ENCODE data around the gene SARDH. TPM values are rescaled to one million over a fixed set of nuclear protein-coding genes. Genes with fewer than 3 reads are reported as not detected.

The SARDH gene
- total RNA-seq, 2 donors from 2014 or later = 8.4 to 11.2 TPM

- no peak overlapping the region for H3K4me3 Mint-ChIP-seq
- no peaks in the 10 kb centered on the region for H3K9me3 Mint-ChIP-seq
- no peak overlapping the region for H3K4me3 ChIP-seq (ENCODE audit: low read length)
- H3K36me3 Mint-ChIP-seq (ENCODE audit: low read depth) = no peaks in the 10 kb centered on the region
- no peaks in the 10 kb centered on the region for H3K36me3 ChIP-seq (ENCODE audit: control insufficient read depth, insufficient read depth, low read length)
- no peak overlapping the region for H3K27ac Mint-ChIP-seq
- DNase-seq = no peak
- H3K9me3 ChIP-seq (ENCODE audit: control insufficient read depth, low read length) = no peaks in the 10 kb centered on the region
- H3K4me1 ChIP-seq (ENCODE audit: control insufficient read depth, insufficient read depth, low read length) = no peaks in the 10 kb centered on the region
- H3K27ac ChIP-seq (ENCODE audit: low read depth, low read length) = no peak overlapping the region
- no peak for TF ChIP-seq CTCF (conservative IDR thresholded peaks at IDR 0.05)
- H3K4me1 Mint-ChIP-seq = no peaks in the 10 kb centered on the region
- no peak overlapping the region for H3K9ac ChIP-seq (ENCODE audit: extremely low read depth, low read length, poor library complexity, severe bottlenecking)
- no peaks in the 10 kb centered on the region for H3K27me3 Mint-ChIP-seq (ENCODE audit: insufficient read depth)
- H3K27me3 ChIP-seq (ENCODE audit: control insufficient read depth, insufficient read depth, low read length, poor library complexity, severe bottlenecking) = no peaks in the 10 kb centered on the region
- 83 to 91% methylated on average over 1 to 7 of the region's 7 CpGs for WGBS, 2 experiments (ENCODE audit: insufficient coverage in 1 of 2, insufficient read length in 1 of 2)
These were observed 96.8 kb downstream of the SARDH start for GRCh38 chr9:133641396-133641655.

- no peak overlapping the region for H3K27ac ChIP-seq (ENCODE audit: low read depth, low read length)
- Mint-ChIP-seq H3K9me3 (no peaks in the 10 kb centered on the region), H3K27ac (no peak overlapping the region), H3K36me3 (ENCODE audit: low read depth) (no peaks in the 10 kb centered on the region), H3K27me3 (ENCODE audit: insufficient read depth) (no peaks in the 10 kb centered on the region), H3K4me3 (no peak overlapping the region), H3K4me1 (no peaks in the 10 kb centered on the region)
- no peaks in the 10 kb centered on the region for H3K36me3 ChIP-seq (ENCODE audit: control insufficient read depth, insufficient read depth, low read length)
- no peak for TF ChIP-seq CTCF (conservative IDR thresholded peaks at IDR 0.05)
- 91% methylated on average over 7 to 13 of the region's 13 CpGs for WGBS, 2 experiments (ENCODE audit: insufficient coverage in 1 of 2, insufficient read length in 1 of 2)
- no peak overlapping the region for H3K4me3 ChIP-seq (ENCODE audit: low read length)
- no peaks in the 10 kb centered on the region for H3K4me1 ChIP-seq (ENCODE audit: control insufficient read depth, insufficient read depth, low read length)
- no peaks in the 10 kb centered on the region for H3K27me3 ChIP-seq (ENCODE audit: control insufficient read depth, insufficient read depth, low read length, poor library complexity, severe bottlenecking)
- no peak for DNase-seq
- no peak overlapping the region for H3K9ac ChIP-seq (ENCODE audit: extremely low read depth, low read length, poor library complexity, severe bottlenecking)
- no peaks in the 10 kb centered on the region for H3K9me3 ChIP-seq (ENCODE audit: control insufficient read depth, low read length)
These were observed 97.4 kb downstream of the SARDH start for GRCh38 chr9:133640580-133641395.

GRCh38 chr9:133640160-133640559 is 98.0 kb downstream of the SARDH start:
- Histone ChIP-seq H3K27me3 (ENCODE audit: control insufficient read depth, insufficient read depth, low read length, poor library complexity, severe bottlenecking) (no peaks in the 10 kb centered on the region), H3K4me1 (ENCODE audit: control insufficient read depth, insufficient read depth, low read length) (no peaks in the 10 kb centered on the region), H3K36me3 (ENCODE audit: control insufficient read depth, insufficient read depth, low read length) (no peaks in the 10 kb centered on the region), H3K4me3 (ENCODE audit: low read length) (no peak overlapping the region), H3K9me3 (ENCODE audit: control insufficient read depth, low read length) (no peaks in the 10 kb centered on the region), H3K27ac (ENCODE audit: low read depth, low read length) (no peak overlapping the region), H3K9ac (ENCODE audit: extremely low read depth, low read length, poor library complexity, severe bottlenecking) (no peak overlapping the region)
- H3K27ac Mint-ChIP-seq = no peak overlapping the region
- no peaks in the 10 kb centered on the region for H3K36me3 Mint-ChIP-seq (ENCODE audit: low read depth)
- no peak overlapping the region for H3K4me3 Mint-ChIP-seq
- no peaks in the 10 kb centered on the region for H3K4me1 Mint-ChIP-seq
- WGBS, 2 experiments (ENCODE audit: insufficient coverage in 1 of 2, insufficient read length in 1 of 2) = 93 to 95% methylated on average over 3 to 7 of the region's 7 CpGs
- no peaks in the 10 kb centered on the region for H3K9me3 Mint-ChIP-seq
- no peaks in the 10 kb centered on the region for H3K27me3 Mint-ChIP-seq (ENCODE audit: insufficient read depth)
- TF ChIP-seq CTCF (conservative IDR thresholded peaks at IDR 0.05) = no peak
- DNase-seq = no peak

Data from endodermal cell (in vitro differentiated cells).